Astrocyte of the hippocampus (primary cell): ENCODE data around the gene SYS1.
"Not testable (repeated sequence)": the region's sequence is repeated elsewhere in the genome, so short reads cannot be mapped to it uniquely, and the experiment has no call there.

ENCODE experiments used
- DNase-seq: peaks from one replicate; pipeline ENCODE4 v3.0.0; 2011; ENCODE audit warnings: low read depth, low spot score

Gene SYS1

DNA sequence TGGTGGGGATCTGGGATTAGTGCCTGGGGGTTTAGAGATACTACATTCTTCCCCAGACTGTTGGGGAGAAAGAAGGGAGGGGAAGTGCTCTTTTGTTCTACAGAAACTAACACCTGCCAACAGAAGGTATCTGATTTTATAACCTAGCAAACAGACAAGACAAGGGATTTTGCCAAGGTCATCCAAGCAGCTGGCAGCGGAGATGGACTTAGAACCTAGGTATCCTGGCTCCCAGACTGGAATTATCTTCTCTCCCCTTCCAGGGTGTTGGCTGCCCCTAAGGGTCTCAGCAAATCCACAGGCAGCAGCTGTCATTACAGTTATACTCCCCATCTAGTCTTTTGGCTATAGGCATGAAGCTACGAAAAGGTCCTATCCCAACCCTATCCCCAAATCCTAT, 23.2 kb upstream of the SYS1 start:
- DNase-seq = no peak

DNA sequence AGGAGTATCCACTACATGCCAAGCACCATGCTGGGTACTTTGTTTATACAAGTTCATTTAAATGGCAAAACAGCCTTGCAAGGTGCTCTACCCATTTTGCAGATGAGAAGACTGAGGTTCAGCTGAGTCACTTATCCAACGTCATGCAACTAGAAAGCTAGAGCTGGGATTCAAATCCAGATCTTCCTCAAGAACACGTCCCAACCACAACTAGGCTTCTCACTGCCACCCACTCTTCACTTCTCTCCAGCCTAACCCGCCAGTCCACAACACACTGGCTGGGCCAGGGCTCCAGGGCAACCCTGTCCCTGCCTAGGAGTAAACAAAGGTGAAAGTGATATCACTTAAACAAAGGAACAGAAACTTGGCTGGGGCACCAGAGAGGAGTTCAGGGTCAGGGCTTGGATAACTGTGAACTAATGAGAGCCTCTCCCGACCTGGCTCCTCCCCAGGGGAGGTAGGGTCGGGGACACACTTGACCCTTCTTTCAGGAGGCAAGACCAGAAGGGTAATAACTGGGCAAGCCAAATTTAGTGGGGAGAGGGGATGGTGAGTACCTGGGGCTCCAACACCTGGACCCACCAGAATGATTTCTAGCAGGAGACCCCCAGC, 22.6 kb upstream of the SYS1 start:
- no peak for DNase-seq

DNA sequence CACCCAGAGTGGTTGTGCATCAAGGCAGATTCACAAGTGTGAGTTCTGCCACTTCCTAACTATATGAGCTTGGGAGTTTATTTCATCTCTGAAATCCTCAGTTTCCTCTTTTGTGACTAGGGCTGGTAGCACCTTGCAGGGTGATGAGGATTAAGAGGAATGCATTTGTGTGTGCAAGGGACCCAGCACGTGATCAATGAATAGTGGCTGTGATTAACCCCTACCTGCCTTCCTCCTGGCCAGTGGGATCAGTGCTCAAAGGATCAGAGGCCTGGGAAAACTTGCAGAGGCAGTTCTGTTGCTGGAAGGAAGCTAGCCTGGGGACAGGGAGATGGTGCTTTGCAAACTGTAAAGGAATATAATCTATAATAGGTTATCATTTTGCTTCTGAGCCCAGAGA, 22.0 kb upstream of the SYS1 start:
- DNase-seq = no peak

DNA sequence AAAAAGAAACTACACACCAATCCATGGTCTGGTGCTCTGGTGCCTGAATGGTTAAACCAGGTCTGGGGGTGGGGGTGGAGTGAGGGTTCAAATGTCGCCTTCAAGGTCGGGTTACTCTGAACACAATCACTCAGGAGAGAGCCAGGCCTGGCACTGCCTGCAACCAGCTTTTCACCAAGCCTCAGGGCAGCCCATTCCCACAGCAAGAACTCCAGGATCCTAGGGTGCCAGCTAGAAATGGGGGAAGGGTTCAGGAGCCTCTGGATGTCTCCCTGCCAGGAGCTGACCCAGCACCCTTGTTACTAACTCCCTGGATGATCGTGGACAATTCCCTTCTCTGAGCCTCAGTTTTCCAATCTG, 21.4 kb upstream of the SYS1 start:
- DNase-seq = no peak

DNA sequence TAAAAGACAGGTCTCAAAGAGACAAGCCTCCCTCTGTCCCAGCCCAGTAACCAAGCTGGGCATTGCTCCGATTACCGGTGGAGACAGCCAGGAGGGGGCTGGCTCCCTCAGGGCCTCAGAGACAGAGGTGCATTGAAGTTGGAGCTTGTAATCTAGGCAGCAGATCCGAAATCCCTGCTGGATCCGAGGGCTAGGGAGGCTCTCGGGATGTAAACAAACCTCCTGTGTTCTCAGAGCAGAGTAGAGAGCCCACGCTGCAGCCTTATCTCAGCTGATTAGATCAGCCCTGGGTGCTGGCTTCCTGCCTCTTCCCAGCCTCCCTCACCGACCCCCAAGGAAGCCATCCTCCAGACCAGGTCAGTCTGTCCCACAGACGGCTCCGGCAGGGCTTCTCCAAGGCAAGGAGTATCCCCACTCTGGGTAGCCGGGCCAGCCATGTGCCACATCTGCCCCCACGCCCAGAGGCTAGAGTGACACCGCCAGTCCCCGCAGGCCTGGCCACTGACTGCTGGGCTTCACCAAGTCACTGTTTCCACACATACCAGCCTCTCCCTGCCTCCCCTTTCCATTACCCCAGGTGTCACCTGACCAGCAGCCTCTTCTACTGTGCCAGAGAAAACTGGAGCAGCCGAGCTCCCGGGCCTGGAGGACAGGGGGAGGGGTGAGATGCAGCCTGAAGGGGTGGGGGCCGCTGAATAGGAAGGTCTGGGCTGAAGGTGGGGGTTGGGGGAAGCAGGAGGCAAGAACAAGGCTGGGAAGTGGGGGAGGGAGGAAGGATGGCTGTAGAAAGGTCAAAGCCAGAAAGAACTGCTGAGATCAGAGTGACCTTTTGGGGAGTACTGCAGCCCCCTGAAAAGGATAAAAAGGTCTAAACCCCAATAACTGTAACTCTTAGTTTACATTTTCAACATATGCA, 20.8 kb upstream of the SYS1 start:
- peak; percentile 87 for DNase-seq

DNA sequence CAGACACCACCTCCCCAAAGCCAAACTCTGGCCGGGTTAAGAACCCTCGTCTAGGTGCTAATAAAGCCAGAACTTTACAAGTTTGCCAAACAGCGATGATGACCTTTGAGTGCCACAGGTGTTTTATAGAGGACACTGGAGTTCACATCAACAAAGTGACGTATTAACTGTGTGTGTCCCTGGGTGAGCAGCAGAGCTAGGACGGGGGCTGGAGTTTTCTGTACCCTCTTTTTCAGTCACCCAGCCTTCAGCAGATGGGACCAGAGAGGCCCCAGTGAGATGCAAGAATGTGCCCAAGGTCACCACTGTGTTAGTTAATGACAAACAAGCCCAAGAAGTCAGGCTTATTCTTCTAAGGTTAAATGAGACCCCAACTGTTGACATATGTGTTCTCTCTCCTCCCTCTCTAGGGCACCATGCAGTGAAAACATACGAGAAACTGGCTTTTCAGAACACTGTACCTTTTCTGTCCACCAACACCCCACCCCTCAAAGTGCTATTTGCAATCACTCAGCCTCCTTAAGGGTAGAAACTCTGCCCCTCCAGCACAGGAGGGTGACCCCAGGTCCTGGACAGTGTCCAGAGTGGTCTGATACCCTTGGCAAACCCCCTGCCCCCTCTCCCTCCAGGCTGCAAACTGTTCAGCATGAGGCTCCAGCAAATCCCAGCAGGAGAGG, 20.0 kb upstream of the SYS1 start:
- DNase-seq = no peak

DNA sequence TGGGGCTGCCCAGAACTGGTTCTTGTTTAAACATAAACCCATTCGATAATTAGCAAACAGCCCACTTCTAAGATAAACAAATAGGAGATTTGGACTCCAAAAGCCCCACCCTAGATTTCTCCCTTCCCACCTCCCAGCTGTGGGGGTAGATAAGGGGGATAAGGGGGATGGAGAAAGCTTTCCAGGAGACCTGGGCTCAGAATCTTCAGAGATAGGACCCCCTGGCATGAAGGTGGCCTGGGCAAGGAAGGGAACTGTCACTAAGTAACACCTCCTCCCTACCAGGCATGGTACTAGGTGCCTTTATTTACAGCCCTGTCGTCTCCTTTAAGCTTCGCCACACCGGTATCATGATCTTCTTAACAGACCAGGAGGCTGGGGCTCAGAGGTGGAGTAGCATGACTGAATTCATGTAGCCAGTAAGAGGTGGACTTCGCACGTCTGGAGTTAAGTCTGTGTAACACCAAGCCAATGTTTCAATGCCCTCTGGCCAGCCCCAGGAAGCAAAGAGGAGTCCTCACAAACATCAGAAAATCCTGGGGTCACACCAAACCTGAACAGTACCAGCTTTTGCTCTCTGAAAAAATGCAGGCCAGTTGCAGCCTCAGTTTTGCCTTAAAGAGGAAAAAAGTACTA, 19.3 kb upstream of the SYS1 start:
- no peak for DNase-seq

DNA sequence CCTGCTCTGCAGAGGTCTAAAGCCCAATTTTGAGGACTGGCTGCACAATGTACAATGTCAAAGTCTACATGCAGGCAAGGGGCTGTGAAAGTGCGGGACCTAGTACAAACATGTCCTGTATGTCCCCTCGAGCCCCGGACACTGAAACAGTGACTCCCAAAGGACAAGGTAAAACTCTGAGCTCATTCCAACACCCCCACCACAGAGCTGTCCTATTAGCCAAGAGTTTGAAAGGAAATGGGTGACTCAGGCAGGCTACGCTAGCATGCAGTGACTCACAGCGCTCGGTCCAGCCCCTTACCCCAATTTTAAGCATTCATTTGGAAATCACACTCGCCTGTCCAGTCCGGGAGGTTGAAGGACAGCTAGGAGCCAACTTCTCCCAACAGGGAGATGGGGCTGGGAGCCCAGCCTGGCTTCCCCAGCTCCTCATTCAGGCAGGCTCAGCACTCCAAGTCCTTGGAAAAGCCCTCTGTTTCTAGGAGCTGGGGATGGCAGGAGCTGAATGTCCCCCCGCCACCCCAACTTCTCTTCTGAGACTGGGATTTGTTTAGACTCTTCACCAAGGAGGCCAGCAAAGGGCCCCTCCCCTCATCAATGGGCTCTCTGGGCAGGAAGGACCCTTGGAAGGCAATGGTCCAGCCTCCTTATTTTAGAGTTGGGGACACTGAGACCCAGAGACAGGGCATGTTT, 18.6 kb upstream of the SYS1 start:
- peak; percentile 92 for DNase-seq

DNA sequence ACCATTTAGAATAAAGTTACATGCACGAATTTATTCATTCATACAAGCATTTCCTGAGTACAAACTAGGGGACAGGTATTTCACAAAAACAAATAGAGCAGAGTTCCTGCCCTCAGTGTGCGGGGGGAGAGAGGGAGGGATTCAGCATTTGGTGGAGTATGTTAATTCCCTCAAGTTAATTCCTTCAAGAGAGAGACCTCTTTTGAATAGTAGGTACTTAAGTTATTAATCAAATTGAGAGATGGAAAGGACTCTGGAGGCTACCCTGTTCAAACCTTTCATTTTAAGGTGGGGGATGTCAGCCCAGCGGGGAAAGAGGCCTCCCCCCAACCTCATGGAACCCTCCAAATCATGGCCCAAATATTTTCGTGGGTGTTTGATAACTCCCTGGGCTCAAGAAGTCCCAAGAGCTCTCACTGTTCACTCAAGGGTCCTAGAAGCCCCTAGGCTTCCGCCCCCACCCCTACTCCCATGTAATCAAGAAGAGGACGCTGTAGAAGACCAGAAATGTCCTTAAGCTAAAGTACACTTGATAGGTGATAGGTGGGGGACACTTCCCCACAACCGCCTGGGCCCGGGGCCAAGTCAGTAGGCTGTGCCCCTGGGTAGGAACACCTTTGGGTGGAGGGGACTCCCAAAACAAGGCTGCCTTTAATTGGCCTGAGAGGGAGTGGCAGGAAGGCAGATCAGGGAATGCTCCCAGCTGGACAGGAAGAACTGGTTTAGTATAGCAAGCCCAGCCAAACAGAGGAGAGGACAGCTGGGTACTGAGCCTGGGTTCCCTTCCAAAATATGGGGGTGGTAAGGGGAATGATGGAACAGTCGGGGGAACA, 17.6 kb upstream of the SYS1 start:
- DNase-seq = no peak

DNA sequence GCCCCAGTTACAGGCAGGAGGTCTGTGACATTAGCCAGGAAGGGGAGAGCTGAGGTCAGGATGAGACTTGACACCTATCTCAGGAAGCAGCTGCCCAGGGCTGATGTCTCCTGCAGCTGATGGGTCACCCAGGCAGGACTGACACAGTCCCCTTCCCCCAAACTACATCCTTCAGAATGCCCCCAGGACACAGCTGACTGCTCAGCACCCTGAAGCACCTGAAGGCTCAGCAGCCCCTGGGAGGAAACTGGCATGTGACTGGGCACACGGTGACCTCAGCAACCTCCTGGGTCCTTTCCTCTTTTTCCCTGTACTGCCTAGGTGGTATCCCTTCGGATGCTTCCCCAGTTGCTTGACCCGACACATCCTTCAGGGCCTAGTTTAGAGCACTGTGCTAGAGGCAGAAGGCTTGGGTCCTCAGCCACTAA, 16.7 kb upstream of the SYS1 start:
- no peak for DNase-seq

DNA sequence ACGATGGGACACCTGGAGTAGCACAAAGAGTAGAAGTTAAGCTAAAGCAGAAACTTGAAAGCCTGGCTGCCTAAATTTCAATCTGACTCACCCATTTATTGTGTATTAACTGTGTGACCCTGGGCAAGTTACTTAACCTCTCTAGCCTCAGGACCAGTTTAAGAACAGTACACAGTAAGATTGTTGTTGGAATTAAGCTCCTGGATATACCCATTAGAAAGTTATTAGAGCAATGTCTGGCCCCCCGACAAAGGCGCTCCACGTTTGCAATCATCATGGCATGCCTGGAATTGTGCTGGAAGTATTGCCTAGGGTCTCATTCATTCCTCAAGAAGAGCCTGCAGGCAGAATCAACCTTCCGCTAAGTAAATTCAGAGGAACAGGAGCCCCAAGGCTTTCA, 16.1 kb upstream of the SYS1 start:
- no peak for DNase-seq

DNA sequence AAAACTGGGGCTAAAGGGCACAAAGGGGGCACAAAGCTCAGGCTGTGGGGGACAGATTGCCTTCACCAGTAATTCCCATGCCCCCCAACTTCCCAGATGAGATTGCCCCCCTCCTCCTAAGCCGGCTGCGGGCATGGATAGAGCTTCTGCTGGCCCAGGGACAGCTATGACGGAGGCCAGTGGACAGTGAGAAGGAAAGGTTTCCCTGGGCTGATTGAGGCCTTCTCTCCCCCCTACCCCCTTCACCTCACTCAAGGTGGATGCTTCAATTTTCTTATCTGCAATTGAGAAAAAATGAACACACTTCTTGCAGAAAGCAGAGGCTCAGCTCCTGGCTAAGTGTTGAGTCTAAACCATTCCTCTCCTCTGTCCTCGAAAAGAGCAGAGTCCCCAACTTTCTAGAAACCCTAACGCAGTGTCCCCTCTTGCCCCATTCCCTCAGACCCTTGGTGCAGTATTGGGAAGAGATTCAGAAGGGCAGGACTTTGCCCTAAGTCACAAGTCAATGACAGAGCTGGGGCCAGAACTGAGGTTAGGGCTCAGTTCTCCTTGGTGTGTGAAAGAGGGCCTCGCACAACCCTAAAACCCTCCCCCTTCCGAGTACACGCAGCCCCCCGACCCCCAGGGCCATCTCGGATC, 15.5 kb upstream of the SYS1 start:
- no peak for DNase-seq

DNA sequence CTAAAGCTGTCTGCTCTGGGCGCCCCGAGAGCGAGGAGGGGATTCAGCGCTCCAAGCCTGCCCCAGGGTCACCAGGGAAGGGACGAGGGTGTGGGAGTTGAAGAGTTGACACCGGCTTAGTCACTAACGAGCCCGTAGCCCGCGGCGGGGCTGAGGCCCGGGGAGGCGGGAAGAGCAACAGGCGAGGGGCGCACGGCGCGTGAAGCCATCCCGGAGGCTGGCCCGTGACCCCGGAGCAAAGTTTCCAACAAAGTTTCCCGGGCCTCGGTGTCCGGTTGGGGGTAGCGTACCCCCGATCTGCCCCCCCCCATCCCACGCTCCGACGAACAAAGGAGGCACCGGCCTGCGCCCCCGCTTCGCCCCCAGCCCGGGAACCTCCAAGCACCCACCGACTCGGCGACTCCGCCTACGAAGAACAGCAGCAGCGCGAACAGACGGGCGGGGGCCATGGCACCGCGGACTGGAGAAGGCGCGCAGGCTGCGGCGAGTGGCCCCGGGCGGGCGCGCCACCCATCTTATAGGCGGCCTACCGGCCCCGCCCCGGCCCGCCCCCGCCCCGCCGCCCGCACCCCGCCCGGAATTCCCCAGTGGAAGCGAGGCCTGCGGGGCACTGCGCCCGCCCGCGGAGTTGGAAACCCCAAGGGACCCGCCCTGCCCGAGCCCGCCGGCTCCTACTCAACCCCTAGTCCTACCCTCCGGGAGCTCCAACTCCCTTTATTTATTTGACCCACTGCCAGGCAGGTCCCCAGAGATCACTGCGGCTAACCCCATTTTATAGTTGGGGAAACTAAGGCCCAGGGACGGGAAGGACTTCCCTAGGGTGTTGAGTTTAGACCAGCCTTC, 14.8 kb upstream of the SYS1 start, which contains the start of gene SDC4:
Gene SDC4, minus strand, starts transcription at position 489 of the 843 bp plus-strand sequence. Its CDS starts 40 bp downstream, at position 449.
- DNase-seq = peak; percentile 81

DNA sequence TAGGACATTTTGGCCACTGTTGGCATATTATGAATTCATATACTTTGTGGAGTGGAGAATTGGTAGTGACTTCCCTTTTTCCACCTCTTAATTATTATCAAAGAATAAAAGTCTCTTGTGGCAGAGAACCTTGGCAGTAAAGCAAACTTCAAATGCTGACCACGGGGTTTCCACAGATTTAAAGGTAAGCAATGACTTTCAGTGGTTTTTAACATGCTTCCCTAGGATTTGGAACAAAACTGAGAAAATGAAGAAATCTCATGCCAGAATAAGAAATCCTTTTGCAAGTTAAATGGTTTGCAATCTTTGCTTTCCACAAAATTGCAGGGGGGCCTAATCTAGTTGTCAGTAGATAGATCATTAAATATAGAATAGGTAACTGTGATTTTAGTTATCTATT, 12.7 kb upstream of the SYS1 start:
- no peak for DNase-seq

DNA sequence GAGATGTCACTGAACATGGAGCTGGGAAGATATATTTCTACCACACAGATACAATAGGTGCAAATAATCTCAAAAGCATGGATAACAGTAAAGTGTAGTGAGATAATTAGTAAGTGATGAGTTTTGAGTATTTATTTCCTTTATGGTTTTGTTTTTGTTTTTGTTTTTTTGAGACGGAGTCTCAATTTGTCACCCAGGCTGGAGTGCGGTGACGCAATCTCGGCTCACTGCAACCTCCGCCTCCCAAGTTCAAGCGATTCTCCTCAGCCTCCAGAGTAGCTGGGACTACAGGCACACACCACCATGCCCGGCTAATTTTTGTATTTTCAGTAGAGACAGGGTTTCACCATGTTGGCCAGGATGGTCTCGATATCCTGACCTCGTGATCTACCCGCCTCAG, 12.2 kb upstream of the SYS1 start:
- not testable (repeated sequence) for DNase-seq

DNA sequence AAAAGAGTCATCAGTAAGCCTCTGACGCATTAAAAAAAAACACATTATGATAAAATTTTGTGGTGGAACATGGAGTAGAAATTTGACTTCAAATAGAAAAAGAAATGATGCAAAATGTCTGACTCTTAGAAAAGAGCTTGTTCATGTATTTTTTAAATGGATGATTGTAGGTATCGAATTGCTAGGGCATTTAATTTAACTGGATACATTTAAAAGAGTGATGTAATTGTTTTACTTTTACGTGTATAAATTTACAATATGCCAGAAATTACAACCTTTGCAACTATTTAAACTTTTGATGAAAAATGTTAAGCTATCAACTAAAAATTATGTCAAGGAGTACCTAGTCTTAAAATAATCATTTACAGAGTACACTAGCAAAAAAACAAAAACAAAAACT, 10.2 kb upstream of the SYS1 start:
- DNase-seq = no peak

DNA sequence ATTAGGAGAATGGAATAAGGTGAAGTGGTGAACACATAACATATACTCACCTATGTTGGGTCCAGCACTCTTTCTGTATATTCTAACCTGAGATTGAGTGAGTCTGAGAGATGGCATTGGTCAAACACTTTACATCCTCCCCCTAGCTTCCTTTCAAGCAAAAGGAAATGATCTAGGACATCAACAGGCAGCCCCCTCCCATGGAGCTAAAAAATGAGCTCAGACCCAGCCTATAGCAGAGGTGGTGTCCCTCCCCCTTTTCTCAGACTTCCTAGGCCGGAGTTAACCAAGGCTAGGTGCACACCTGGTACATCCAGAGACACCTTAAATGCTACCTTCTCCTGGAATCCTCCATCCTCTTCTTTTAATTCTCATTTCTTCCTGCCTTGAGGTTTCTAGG, 9.2 kb upstream of the SYS1 start:
- DNase-seq = no peak

DNA sequence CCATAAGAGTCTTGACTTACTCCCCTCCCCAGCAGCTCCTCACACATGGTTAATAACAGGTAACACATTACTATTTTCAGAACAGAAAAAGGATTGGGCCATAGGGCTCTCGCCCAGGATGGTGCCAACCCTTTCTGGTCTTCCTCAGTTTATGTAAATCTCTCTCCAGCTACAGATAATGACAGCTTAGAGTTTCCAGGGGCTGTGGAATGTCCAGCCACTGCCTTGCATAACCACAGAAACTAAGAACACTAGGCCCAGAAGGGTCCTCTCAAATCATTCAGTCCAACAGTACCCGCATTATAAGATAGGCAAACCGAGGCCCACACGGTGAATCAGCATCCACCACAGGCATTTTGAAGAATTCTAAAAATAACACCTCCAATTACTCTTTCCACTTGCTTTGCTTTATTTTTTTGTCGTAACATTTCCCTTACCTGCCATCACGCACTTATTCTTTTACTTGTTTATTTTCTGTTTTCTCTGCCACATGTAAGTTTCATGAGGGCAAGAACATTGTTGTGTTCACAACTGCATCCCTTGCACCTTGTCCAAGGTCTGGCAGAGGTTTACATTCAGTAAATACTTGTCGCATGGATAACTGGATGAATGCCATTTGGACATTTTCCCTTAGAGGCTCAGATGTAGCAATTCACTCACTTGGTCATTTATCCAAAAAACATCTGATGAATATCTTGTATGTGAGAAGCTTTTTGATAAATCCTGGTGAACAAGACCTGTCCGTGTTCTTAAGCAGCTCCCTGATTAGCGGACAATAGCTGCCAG, 8.3 kb upstream of the SYS1 start:
- DNase-seq = peak; percentile 86
